H9 (cell line): ENCODE data around the gene SPTAN1. TPM values are rescaled to one million over a fixed set of nuclear protein-coding genes. Genes with fewer than 3 reads are reported as not detected.
A peak's percentile ranks its signal among the peaks of the same experiment; 100 is the strongest.
"Not testable (repeated sequence)": the region's sequence is repeated elsewhere in the genome, so short reads cannot be mapped to it uniquely, and the experiment has no call there.

Experiments used
- DNase-seq: peaks from one replicate; pipeline ENCODE4 v3.0.0-alpha.2; 2017
- H2AFZ ChIP-seq: one replicate; pipeline ENCODE4 v1.6.1; 2013; ENCODE audit warnings: mild to moderate bottlenecking, low read length, control low read depth, moderate library complexity
- H2AK5ac ChIP-seq: 2 replicates; pipeline ENCODE4 v1.6.1; 2013; ENCODE audit warnings: low read length, control low read depth, mixed read lengths; ENCODE audit not compliant: insufficient read length
- H2BK120ac ChIP-seq: one replicate; pipeline ENCODE4 v1.6.1; 2013; ENCODE audit warnings: low read depth, mild to moderate bottlenecking, low read length, control low read depth, inconsistent platforms; ENCODE audit not compliant: poor library complexity, severe bottlenecking
- H2BK12ac ChIP-seq: 2 replicates; pipeline ENCODE4 v1.6.1; 2013; ENCODE audit warnings: low read length, control low read depth, mixed read lengths, low read depth; ENCODE audit not compliant: insufficient read length
- H2BK15ac ChIP-seq: 2 replicates; pipeline ENCODE4 v1.6.1; 2013; ENCODE audit warnings: low read depth, low read length, control low read depth
- H2BK20ac ChIP-seq: one replicate; pipeline ENCODE4 v1.6.1; 2013; ENCODE audit warnings: low read depth, mild to moderate bottlenecking, low read length, control low read depth, inconsistent platforms; ENCODE audit not compliant: poor library complexity, severe bottlenecking
- H2BK5ac ChIP-seq: 2 replicates; pipeline ENCODE4 v1.6.1; 2013; ENCODE audit warnings: low read length, control low read depth, mixed read lengths; ENCODE audit not compliant: insufficient read length
- H3K14ac ChIP-seq: 2 replicates; pipeline ENCODE4 v1.6.1; 2013; ENCODE audit warnings: low read length, control low read depth; ENCODE audit not compliant: insufficient read depth
- H3K18ac ChIP-seq: 2 replicates; pipeline ENCODE4 v1.6.1; 2013; ENCODE audit warnings: low read depth, mild to moderate bottlenecking, mixed read lengths, low read length, control low read depth; ENCODE audit not compliant: insufficient read length
- H3K23ac ChIP-seq: 2 replicates; pipeline ENCODE4 v1.6.1; 2013; ENCODE audit warnings: low read length, control low read depth, mixed read lengths, low read depth; ENCODE audit not compliant: insufficient read length
- H3K23me2 ChIP-seq: 2 replicates; pipeline ENCODE4 v1.6.1; 2013; ENCODE audit warnings: low read depth, mild to moderate bottlenecking, mixed read lengths, low read length, control low read depth; ENCODE audit not compliant: insufficient read length, poor library complexity, severe bottlenecking
- H3K27ac ChIP-seq: 2 replicates; pipeline ENCODE4 v1.5.1; 2013; ENCODE audit warnings: low read length, control low read depth, mixed read lengths, low read depth; ENCODE audit not compliant: insufficient read length
- H3K27me3 ChIP-seq: 2 replicates; pipeline ENCODE4 v1.6.1; 2013; ENCODE audit warnings: low read length, control low read depth, inconsistent platforms; ENCODE audit not compliant: insufficient read depth
- H3K4ac ChIP-seq: 2 replicates; pipeline ENCODE4 v1.6.1; 2013; ENCODE audit warnings: low read depth, mild to moderate bottlenecking, control low read depth, inconsistent platforms, low read length, moderate library complexity
- H3K4me1 ChIP-seq: 2 replicates; pipeline ENCODE4 v1.6.1; 2013; ENCODE audit warnings: low read length, control low read depth, inconsistent platforms; ENCODE audit not compliant: insufficient read depth
- H3K4me2 ChIP-seq: 2 replicates; pipeline ENCODE4 v1.6.1; 2013; ENCODE audit warnings: low read length, control low read depth, mixed read lengths; ENCODE audit not compliant: insufficient read length, insufficient read depth
- H3K56ac ChIP-seq: 2 replicates; pipeline ENCODE4 v1.6.1; 2013; ENCODE audit warnings: low read depth, mild to moderate bottlenecking, mixed read lengths, low read length, control low read depth; ENCODE audit not compliant: insufficient read length
- H3K79me1 ChIP-seq: 2 replicates; pipeline ENCODE4 v1.6.1; 2013; ENCODE audit warnings: low read depth, mild to moderate bottlenecking, moderate library complexity, low read length, control low read depth, inconsistent platforms; ENCODE audit not compliant: insufficient read depth, poor library complexity, severe bottlenecking
- H3K79me2 ChIP-seq: 2 replicates; pipeline ENCODE4 v1.6.1; 2013; ENCODE audit warnings: low read length, control low read depth, inconsistent platforms; ENCODE audit not compliant: insufficient read depth
- H3K9ac ChIP-seq: 2 replicates; pipeline ENCODE4 v1.6.1; 2013; ENCODE audit warnings: low read length, control low read depth, mixed read lengths; ENCODE audit not compliant: insufficient read length; ENCODE audit errors: extremely low read depth
- H3K9me3 ChIP-seq: one replicate; pipeline ENCODE4 v1.6.1; 2013; ENCODE audit warnings: low read depth, low read length, inconsistent platforms; ENCODE audit not compliant: control insufficient read depth
- H3T11ph ChIP-seq: one replicate; pipeline ENCODE4 v1.6.1; 2013; ENCODE audit warnings: mild to moderate bottlenecking, low read length, control low read depth, inconsistent platforms
- H4K20me1 ChIP-seq: one replicate; pipeline ENCODE4 v1.6.1; 2013; ENCODE audit not compliant: control insufficient read depth, insufficient read length, insufficient read depth
- H4K5ac ChIP-seq: 2 replicates; pipeline ENCODE4 v1.6.1; 2013; ENCODE audit warnings: low read depth, mild to moderate bottlenecking, mixed read lengths, low read length, control low read depth; ENCODE audit not compliant: insufficient read length
- H4K8ac ChIP-seq: replicated peaks from 2 replicates; pipeline ENCODE4 v1.6.1; 2013; ENCODE audit warnings: low read length, control low read depth, mixed read lengths, low read depth; ENCODE audit not compliant: insufficient read length
- H4K91ac ChIP-seq: 2 replicates; pipeline ENCODE4 v1.6.1; 2013; ENCODE audit warnings: low read depth, mild to moderate bottlenecking, moderate library complexity, mixed read lengths, low read length, control low read depth; ENCODE audit not compliant: insufficient read length
- H3K27ac Mint-ChIP-seq, 3 experiments: 2 replicates in 2 of 3; 3 replicates in 1 of 3; pipeline ENCODE4 v1.8.0; 2020 to 2021; ENCODE audit warnings: mixed read lengths in 3 of 3, mild to moderate bottlenecking in 1 of 3, moderate library complexity in 1 of 3
- H3K27me3 Mint-ChIP-seq: 2 replicates; pipeline ENCODE4 v1.8.0; 2021; ENCODE audit warnings: low read depth, mild to moderate bottlenecking, moderate library complexity, mixed read lengths
- H3K36me3 Mint-ChIP-seq, 3 experiments: 2 replicates in 2 of 3; 3 replicates in 1 of 3; pipeline ENCODE4 v1.8.0; 2020 to 2021; ENCODE audit warnings: low read depth in 3 of 3, mixed read lengths in 3 of 3; ENCODE audit not compliant: insufficient read depth in 1 of 3
- H3K4me1 Mint-ChIP-seq, 2 experiments: 2 replicates each; pipeline ENCODE4 v1.8.0; 2020; ENCODE audit warnings: mixed read lengths in 2 of 2
- H3K4me3 Mint-ChIP-seq, 2 experiments: 2 replicates in 1 of 2; 3 replicates in 1 of 2; pipeline ENCODE4 v1.8.0; 2020 to 2021; ENCODE audit warnings: mild to moderate bottlenecking in 2 of 2, mixed read lengths in 2 of 2, moderate library complexity in 1 of 2
- H3K9me3 Mint-ChIP-seq, 2 experiments: 2 replicates in 1 of 2; 3 replicates in 1 of 2; pipeline ENCODE4 v1.8.0; 2020; ENCODE audit warnings: mild to moderate bottlenecking in 2 of 2, mixed read lengths in 2 of 2, moderate library complexity in 1 of 2
- CTCF ChIP-seq: fragments of 200-600 bp; sonication (generic); conservative IDR thresholded peaks from 3 replicates; pipeline ENCODE4 v1.8.0; 2021; ENCODE audit warnings: antibody characterized with exemption, mild to moderate bottlenecking
- WGBS: extraction: QIAGEN DNeasy Blood & Tissue Kit; methylation state at CpG from one replicate; pipeline ENCODE4 v1.1.7; 2013; ENCODE audit warnings: missing lambda C conversion rate, low lambda C conversion rate, mixed read lengths; ENCODE audit not compliant: insufficient read length; ENCODE audit errors: extremely low coverage; 5-methylcytosine and 5-hydroxymethylcytosine counted together
- total RNA-seq: library from RNA; stranded (reverse); gene quantifications from 2 replicates; pipeline ENCODE4 v1.2.1, GENCODE V29; 2021

The SPTAN1 gene
- total RNA-seq, 1 experiment from 2014 or later, result 213 TPM

- Histone ChIP-seq H4K91ac (no peak overlapping the region), H3K23me2 (no peaks in the 10 kb centered on the region), H3T11ph (no peak overlapping the region), H3K4me1 (no peaks in the 10 kb centered on the region), H4K5ac (no peak overlapping the region), H2BK12ac (no peak overlapping the region), H2AK5ac (no peak overlapping the region), H2BK5ac (no peak overlapping the region), H3K4me2 (no peak overlapping the region), H3K9me3 (no peaks in the 10 kb centered on the region), H3K79me2 (no peaks in the 10 kb centered on the region), H4K20me1 (no peaks in the 10 kb centered on the region), H2AFZ (no peak overlapping the region), H2BK20ac (no peak overlapping the region), H2BK120ac (no peak overlapping the region), H3K9ac (no peak overlapping the region), H2BK15ac (no peak overlapping the region), H3K27me3 (no peaks in the 10 kb centered on the region), H4K8ac (no peak overlapping the region), H3K23ac (no peak overlapping the region), H3K18ac (no peak overlapping the region), H3K14ac (no peak overlapping the region), H3K79me1 (no peaks in the 10 kb centered on the region), H3K56ac (no peak overlapping the region), H3K27ac (no peak overlapping the region), H3K4ac (no peak overlapping the region)
- Mint-ChIP-seq H3K27ac (peak overlapping the region in 1 of 3 experiments; percentile 100; a peak in 2 of 7 replicates), H3K4me3 (peak overlapping the region in 1 of 2 experiments; percentile 90; a peak in 1 of 5 replicates), H3K36me3 (peaks cover 7 to 9% (median 9%) of the 10 kb centered on the region in 3 experiments; a peak in 5 of 7 replicates), H3K4me1 (peaks cover 3 to 10% of the 10 kb centered on the region in 2 experiments; a peak in 2 of 4 replicates), H3K9me3 (no peaks in the 10 kb centered on the region), H3K27me3 (no peaks in the 10 kb centered on the region)
- no CpG with 5 or more reads among the region's 3 CpGs for WGBS
- no peak for TF ChIP-seq CTCF
- no peak for DNase-seq
These were observed 105.4 kb downstream of the SPTAN1 start for GRCh38 chr9:128657796-128658195.

GRCh38 chr9:128666481-128666941 lies 114.1 kb downstream of the SPTAN1 start:
- not testable (repeated sequence) for H3K27me3 ChIP-seq, H3K79me1 ChIP-seq, H4K8ac ChIP-seq, H3K4me1 ChIP-seq, H3K27me3 Mint-ChIP-seq, H4K5ac ChIP-seq, H2BK12ac ChIP-seq, H2BK15ac ChIP-seq, H3K79me2 ChIP-seq, H4K20me1 ChIP-seq, H3K18ac ChIP-seq, H3K4me3 Mint-ChIP-seq, H4K91ac ChIP-seq, H2AK5ac ChIP-seq, H3K4ac ChIP-seq, H3K27ac Mint-ChIP-seq, H2BK5ac ChIP-seq, H3K14ac ChIP-seq, H3K23ac ChIP-seq, H3K36me3 Mint-ChIP-seq, H3K9me3 Mint-ChIP-seq, H3T11ph ChIP-seq, H3K9ac ChIP-seq, H2AFZ ChIP-seq, H3K27ac ChIP-seq, H3K9me3 ChIP-seq, H3K56ac ChIP-seq, H2BK20ac ChIP-seq, DNase-seq, H3K4me2 ChIP-seq, H2BK120ac ChIP-seq, H3K23me2 ChIP-seq, H3K4me1 Mint-ChIP-seq
- WGBS, result no CpG with 5 or more reads among the region's 8 CpGs
